ENCODE results near the gene IL4I1.

DNA sequence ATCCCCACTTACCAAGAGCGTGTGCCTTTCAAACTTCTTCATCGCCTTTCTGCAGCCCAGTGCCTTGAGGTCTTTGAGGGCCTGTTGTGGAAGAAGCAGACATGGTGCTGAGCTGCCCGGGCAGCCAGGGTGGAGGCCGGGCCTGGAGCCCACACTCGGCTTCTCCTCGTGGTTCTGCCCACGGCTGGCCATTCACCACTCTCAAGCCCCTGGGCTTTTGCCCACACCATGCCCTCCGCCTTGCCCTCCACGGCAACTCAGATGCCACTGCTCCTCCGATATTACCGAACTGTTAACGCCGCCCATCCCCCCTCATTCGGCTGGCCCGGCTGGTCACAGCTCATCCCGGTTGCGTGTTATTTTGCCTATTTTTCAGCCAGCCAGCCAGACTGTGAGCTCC is 5.3 kb downstream of the IL4I1 start:
- TF ChIP-seq, protein P1, sequence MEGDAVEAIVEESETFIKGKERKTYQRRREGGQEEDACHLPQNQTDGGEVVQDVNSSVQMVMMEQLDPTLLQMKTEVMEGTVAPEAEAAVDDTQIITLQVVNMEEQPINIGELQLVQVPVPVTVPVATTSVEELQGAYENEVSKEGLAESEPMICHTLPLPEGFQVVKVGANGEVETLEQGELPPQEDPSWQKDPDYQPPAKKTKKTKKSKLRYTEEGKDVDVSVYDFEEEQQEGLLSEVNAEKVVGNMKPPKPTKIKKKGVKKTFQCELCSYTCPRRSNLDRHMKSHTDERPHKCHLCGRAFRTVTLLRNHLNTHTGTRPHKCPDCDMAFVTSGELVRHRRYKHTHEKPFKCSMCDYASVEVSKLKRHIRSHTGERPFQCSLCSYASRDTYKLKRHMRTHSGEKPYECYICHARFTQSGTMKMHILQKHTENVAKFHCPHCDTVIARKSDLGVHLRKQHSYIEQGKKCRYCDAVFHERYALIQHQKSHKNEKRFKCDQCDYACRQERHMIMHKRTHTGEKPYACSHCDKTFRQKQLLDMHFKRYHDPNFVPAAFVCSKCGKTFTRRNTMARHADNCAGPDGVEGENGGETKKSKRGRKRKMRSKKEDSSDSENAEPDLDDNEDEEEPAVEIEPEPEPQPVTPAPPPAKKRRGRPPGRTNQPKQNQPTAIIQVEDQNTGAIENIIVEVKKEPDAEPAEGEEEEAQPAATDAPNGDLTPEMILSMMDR (IDR thresholded peaks at IDR 0.05 in 8 of 11, conservative IDR thresholded peaks at IDR 0.05 in 3 of 11) = no peak
- TF ChIP-seq POLR2A (IDR thresholded peaks at IDR 0.05) (no peak), POLR2AphosphoS5 (IDR thresholded peaks at IDR 0.05) (no peak)
